Measurements from ENCODE around the gene MYO10.
"Not testable (repeated sequence)": the region's sequence is repeated elsewhere in the genome, so short reads cannot be mapped to it uniquely, and the experiment has no call there.

The MYO10 gene

DNA sequence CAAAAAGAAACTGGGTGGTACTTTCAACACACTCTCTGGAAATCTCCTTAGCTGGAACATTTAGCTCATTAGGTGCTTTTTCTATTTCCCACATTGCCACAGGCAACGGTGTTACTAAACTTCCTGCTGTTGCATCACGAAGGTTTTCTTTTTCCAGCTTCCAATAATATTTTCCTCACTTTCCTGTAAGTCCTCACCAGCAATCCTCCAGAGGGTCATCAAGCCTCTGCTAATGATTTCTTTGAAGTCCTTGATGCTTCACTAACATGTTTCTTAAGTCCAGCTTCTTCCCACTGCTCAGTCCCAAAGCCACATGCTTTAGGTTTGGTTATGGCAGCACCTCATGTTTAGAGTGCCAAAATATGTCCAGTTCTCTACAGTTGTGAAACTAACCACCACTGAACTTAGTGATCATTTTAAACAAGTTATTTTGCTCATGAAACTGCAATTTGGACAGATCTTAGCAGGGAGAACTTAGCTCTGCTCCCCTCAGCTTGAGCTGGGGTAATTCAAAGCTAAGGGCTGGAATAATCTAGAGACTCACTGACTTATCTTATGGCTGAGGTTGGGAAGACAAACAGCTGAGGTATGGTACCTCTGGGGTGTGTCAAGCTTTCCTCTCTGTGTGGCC is 279.4 kb downstream of the MYO10 start:
- no peak for DNase-seq

DNA sequence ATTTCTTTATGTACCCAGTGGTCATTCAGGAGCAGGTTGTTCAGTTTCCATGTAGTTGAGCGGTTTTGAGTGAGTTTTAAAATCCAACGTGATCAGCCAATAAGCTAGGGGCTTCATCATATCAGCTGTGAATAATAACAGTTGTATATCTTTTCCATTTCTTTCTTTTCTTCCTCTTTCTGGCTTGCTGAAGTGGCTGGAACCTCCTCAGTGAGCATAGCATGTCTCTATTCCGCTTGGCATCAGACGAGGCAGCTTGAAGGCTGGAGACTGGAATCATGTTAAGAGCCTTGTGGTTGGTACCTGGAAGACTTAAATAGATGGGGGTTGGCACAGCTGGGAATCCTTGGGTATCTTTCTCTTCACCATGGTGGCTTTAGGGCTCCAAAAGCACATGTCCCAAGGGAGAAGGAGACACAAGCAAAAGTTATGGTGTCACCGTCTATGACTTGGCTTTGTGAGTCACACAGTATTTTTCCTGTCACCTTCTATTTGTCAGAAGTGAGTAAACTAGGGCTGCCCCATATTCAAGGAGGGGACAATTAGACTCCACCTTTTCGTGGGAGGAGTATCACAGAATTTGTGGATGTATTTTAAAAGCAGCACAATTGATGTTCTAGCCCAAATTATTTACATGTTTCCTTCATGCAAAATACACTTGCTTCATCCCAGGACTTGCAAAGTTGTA is 281.3 kb downstream of the MYO10 start:
- no peak for DNase-seq

- DNase-seq = not testable (repeated sequence)
Observed at GRCh38 chr5:16648739-16649138, 287.3 kb downstream of the MYO10 start.

DNA sequence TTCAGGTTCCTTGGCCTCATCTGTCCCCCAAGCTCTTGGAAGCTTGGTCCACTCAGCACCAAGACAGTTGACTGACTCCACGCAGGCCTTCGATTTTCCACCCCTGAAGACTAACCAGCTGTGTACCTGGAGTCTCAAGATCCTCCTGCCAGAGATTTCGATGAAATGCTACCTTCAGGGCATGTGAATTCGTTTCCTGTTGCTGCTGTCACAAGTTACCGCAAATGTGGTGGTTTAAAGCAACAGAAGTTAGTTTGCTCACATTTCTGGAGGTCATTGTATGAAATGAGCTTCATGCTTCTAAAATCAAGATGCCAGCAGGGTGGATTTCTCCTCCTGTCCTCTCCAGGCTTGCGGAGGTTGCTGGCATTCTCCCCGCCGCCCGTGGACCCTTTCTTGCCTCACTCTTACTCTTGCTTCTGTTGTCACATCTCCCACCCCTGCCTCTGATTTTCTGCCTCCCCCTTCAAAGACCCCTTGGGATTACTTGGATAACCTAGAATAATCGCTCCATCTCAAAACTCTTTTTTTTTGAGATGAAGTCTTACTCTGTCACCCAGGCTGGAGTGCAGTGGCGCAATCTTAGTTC is 291.7 kb downstream of the MYO10 start:
- DNase-seq = no peak

DNA sequence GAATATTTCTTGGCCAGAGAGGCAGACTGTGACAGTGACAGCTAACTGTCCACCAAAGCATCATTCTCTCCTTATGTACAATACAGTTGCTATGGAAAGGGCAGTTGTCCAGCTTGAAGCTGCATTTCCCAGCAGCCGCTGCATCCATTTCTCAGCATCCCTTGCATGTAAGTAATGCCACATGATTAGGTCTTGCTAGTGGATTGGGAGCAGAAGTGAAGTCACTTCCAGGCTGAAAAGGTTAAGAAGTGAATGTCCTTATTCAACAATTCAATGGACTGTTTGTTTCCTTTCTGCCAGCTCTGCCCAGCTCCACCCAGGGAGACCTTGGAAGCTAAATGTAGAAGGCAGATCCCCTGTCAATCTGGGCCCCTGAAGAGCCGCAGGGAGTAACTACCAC is 293.2 kb downstream of the MYO10 start:
- no peak for DNase-seq

DNA sequence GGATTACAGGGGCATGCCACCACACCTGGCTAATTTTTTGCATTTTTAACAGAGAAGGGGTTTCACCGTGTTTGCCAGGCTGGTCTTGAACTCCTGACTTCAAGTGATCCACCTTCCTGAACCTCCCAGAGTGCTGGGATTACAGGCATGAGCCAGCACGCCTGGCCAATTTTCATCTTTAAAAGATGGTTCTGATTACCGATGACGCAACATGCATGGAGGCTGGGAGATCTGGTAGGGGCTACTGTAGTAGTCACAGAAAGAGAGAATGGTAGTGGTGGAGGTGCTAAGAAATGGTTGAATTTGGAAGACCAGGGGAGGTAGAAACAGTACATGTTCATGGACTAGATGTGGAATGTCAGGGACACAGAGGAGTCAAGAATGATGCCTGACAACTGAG is 296.9 kb downstream of the MYO10 start:
- no peak for DNase-seq

DNA sequence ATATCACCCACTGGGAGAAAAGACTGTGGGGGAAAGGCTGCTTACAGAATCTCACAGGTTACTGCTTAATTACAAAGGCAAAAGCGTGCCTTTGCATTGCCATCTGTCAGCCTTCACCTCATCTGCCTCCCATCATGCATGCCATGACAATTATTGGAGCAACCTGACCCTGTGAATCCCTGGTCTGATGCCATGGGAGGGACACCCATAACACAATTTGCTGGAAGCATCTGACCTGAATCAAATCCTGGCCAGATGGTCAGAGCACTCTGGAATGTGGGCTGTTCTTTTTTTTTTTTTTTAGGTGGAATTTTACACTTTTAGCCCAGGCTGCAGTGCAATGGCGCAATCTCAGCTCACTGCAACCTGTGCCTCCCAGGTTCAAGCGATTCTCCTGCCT is 307.7 kb downstream of the MYO10 start:
- DNase-seq = no peak

GRCh38 chr5:16626696-16627264 is 309.3 kb downstream of the MYO10 start:
- no peak for DNase-seq

- no peak for DNase-seq
Observed at GRCh38 chr5:16625096-16625495, 311.0 kb downstream of the MYO10 start.

DNA sequence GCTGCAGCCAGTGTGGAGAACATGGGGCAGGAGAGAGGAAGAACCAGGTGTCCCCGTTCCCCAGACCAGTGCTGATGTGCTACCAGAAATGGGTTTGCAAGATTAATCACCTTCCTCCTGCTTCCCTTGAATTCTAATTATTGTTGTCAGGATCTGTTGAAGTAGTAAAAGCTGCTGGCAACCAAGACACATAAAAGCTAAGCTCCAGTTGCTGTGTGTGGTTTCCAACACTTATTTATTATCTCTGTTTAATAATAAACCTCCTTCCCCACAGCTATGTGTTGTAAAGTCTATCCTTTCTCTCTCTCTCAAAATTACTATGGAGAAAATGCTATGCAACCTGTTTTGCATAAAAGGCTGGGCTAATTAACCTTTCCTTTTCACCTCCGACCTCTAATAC is 317.0 kb downstream of the MYO10 start:
- DNase-seq = no peak

- no peak for DNase-seq
Observed at GRCh38 chr5:16618138-16618897, 317.8 kb downstream of the MYO10 start.

- no peak for DNase-seq
Observed at GRCh38 chr5:16617274-16617968, 318.7 kb downstream of the MYO10 start.

DNA sequence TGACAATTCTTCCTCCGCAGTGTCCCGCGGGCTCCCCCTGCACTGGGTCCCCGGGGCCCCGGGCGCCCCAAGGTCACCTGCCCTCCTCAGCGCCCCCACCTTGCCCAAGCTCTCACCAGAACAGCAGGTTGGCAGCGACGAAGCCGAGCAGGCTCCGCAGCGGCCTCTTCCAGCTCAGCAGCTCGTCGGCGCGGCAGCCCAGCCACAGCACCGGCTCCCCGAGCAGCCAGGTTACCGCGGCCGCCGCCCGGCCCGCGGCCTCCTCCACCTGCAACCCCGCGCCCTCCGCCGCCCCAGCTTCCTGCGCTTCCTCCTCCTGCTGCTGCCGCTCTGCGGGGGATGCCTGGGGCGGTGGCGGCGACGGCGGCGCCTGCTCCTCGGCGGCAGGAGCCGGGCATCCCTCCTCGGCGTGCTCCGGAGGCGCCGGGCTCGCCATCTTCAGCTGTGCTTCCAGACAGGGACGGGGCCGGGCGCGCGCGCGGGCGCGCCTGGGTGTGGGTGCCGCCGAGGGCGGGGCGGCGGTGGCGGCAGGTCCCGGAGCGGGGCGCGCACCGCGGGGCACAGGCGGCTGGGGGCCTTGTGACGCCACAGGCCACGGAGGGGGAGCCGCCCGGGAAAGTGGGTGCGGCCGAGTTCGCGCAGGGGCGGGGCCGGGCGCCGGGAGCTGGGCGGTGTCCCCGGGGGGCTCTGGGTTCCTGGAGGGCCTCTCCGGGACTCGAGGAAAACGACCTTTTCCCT is 319.4 kb downstream of the MYO10 start, which contains the start of gene RETREG1:
RETREG1 (minus strand) TSS at position 462 of the 738 bp plus-strand sequence; CDS start at position 436, 26 bp downstream.
- DNase-seq = peak; percentile 28

GRCh38 chr5:16615741-16616535 is 320.1 kb downstream of the MYO10 start:
- DNase-seq = no peak

- no peak for DNase-seq
Observed at GRCh38 chr5:16612007-16612406, 324.1 kb downstream of the MYO10 start.

Data from DMS79 treated with DMSO at 0.1 percent for 48 hours (cell line).